Activated T-cell treated with anti-CD3 and anti-CD28 coated beads for 4 hours (primary cell): Measurements from ENCODE around the gene KHNYN.
"Not testable (repeated sequence)": the region's sequence is repeated elsewhere in the genome, so short reads cannot be mapped to it uniquely, and the experiment has no call there.

Experiments used
- DNase-seq: peaks from one replicate; pipeline ENCODE4 v3.0.0-alpha.2; 2020

The KHNYN gene

GRCh38 chr14:24429395-24430142 is at the start of gene KHNYN, which contains the start of gene CBLN3:
Gene KHNYN (plus strand): TSS chr14:24429954. CDS start chr14:24430731, 777 bp downstream.
Gene CBLN3 (minus strand): TSS chr14:24429668. CDS start chr14:24429054, 614 bp downstream.
- peak; percentile 77 for DNase-seq

GRCh38 chr14:24381363-24382063 is 48.2 kb upstream of the KHNYN start:
- DNase-seq, result no peak

GRCh38 chr14:24382064-24382371 is 47.7 kb upstream of the KHNYN start:
- DNase-seq, result no peak

- DNase-seq, result no peak
These were observed 45.6 kb upstream of the KHNYN start for GRCh38 chr14:24384169-24384568.

- DNase-seq, result no peak
These were observed 44.2 kb upstream of the KHNYN start for GRCh38 chr14:24385524-24385923.

- DNase-seq, result no peak
These were observed 42.8 kb upstream of the KHNYN start for GRCh38 chr14:24387009-24387345.

GRCh38 chr14:24387579-24387978 is 42.2 kb upstream of the KHNYN start:
- not testable (repeated sequence) for DNase-seq

- DNase-seq, result no peak
These were observed 41.1 kb upstream of the KHNYN start for GRCh38 chr14:24388474-24389179.

- no peak for DNase-seq
These were observed 40.4 kb upstream of the KHNYN start for GRCh38 chr14:24389226-24389848.

- DNase-seq, result no peak
These were observed 38.9 kb upstream of the KHNYN start for GRCh38 chr14:24390701-24391468.

- no peak for DNase-seq
These were observed 37.2 kb upstream of the KHNYN start for GRCh38 chr14:24392325-24393091.

GRCh38 chr14:24394275-24394674 is 35.5 kb upstream of the KHNYN start:
- no peak for DNase-seq

- no peak for DNase-seq
These were observed 33.9 kb upstream of the KHNYN start for GRCh38 chr14:24395609-24396582.

- no peak for DNase-seq
These were observed 32.0 kb upstream of the KHNYN start for GRCh38 chr14:24397639-24398292.

GRCh38 chr14:24398293-24398652 is 31.5 kb upstream of the KHNYN start:
- no peak for DNase-seq

- no peak for DNase-seq
These were observed 30.9 kb upstream of the KHNYN start, which contains the start of gene NYNRIN for GRCh38 chr14:24398653-24399446. Gene NYNRIN (plus strand): TSS chr14:24399003. CDS start chr14:24399247, 244 bp downstream.

GRCh38 chr14:24399447-24399822 is 30.3 kb upstream of the KHNYN start:
- no peak for DNase-seq

- no peak for DNase-seq
These were observed 29.6 kb upstream of the KHNYN start for GRCh38 chr14:24399999-24400718.
